SK-N-SH treated with all-trans-retinoic acid at 6 μM for 48 hours (cell line): ENCODE results near the gene SPACA5B.
"Not testable (repeated sequence)": the region's sequence is repeated elsewhere in the genome, so short reads cannot be mapped to it uniquely, and the experiment has no call there.

Experiments used
- ATAC-seq: fragments of 200-7000 bp; cut with Tn5 transposase; 3 replicates; pipeline ENCODE4 v1.9.1; 2020; ENCODE audit warnings: mild to moderate bottlenecking, moderate library complexity
- ARNTL ChIP-seq: fragments of 450-650 bp; formaldehyde crosslinking; IDR thresholded peaks from 2 replicates; pipeline ENCODE4 v1.5.0; 2020; ENCODE audit warnings: low read depth, mild to moderate bottlenecking, moderate library complexity, borderline replicate concordance
- BACH2 ChIP-seq: fragments of 250-450 bp; sonication (Bioruptor Pico); IDR thresholded peaks from 2 replicates; pipeline ENCODE4 v1.9.0; 2021; ENCODE audit warnings: mild to moderate bottlenecking, borderline replicate concordance
- CSDC2 ChIP-seq: fragments of 250-450 bp; sonication (Bioruptor Pico); IDR thresholded peaks from 2 replicates; pipeline ENCODE4 v1.5.0; 2020; ENCODE audit warnings: mild to moderate bottlenecking, moderate library complexity
- ESRRG ChIP-seq: fragments of 250-450 bp; sonication (Bioruptor Pico); IDR thresholded peaks from 2 replicates; pipeline ENCODE4 v1.6.1; 2021; ENCODE audit warnings: mild to moderate bottlenecking
- GLIS3 ChIP-seq: fragments of 250-450 bp; sonication (Bioruptor Pico); IDR thresholded peaks from 2 replicates; pipeline ENCODE4 v1.5.0; 2020; ENCODE audit warnings: mild to moderate bottlenecking, moderate library complexity
- ISL1 ChIP-seq: fragments of 250-450 bp; sonication (Bioruptor Pico); IDR thresholded peaks from 2 replicates; pipeline ENCODE4 v2.1.2; 2022; ENCODE audit warnings: mild to moderate bottlenecking, moderate library complexity
- PPARA ChIP-seq: fragments of 250-450 bp; sonication (Bioruptor Pico); IDR thresholded peaks from 2 replicates; pipeline ENCODE4 v1.5.0; 2020; ENCODE audit warnings: mild to moderate bottlenecking, borderline replicate concordance
- RARB ChIP-seq: fragments of 250-450 bp; sonication (Bioruptor Pico); IDR thresholded peaks from 2 replicates; pipeline ENCODE4 v1.8.0; 2021; ENCODE audit warnings: mild to moderate bottlenecking, moderate library complexity
- TOX ChIP-seq: fragments of 250-450 bp; sonication (Bioruptor Pico); IDR thresholded peaks from 2 replicates; pipeline ENCODE4 v1.8.0; 2021; ENCODE audit warnings: mild to moderate bottlenecking, moderate library complexity, borderline replicate concordance
- ZC3H10 ChIP-seq: fragments of 250-450 bp; sonication (Bioruptor Pico); IDR thresholded peaks from 2 replicates; pipeline ENCODE4 v1.5.1; 2021; ENCODE audit warnings: mild to moderate bottlenecking, moderate library complexity
- ZFP3 ChIP-seq: fragments of 250-450 bp; sonication (Bioruptor Pico); IDR thresholded peaks from 2 replicates; pipeline ENCODE4 v1.5.0; 2020; ENCODE audit warnings: mild to moderate bottlenecking, moderate library complexity
- ZFP30 ChIP-seq: fragments of 450-650 bp; formaldehyde crosslinking; IDR thresholded peaks from 2 replicates; pipeline ENCODE4 v1.5.0; 2022; ENCODE audit warnings: mild to moderate bottlenecking, moderate library complexity
- ZNF70 ChIP-seq: fragments of 450-650 bp; formaldehyde crosslinking; IDR thresholded peaks from 2 replicates; pipeline ENCODE4 v1.5.0; 2020; ENCODE audit warnings: mild to moderate bottlenecking, moderate library complexity
- ZNF8 ChIP-seq: fragments of 450-650 bp; formaldehyde crosslinking; IDR thresholded peaks from 2 replicates; pipeline ENCODE4 v1.5.0; 2020; ENCODE audit warnings: mild to moderate bottlenecking, moderate library complexity
- TF ChIP-seq, protein P1 (sequence below): fragments of 250-450 bp; sonication (Bioruptor Pico); IDR thresholded peaks from 2 replicates; pipeline ENCODE4 v1.5.1; 2020; ENCODE audit warnings: low read depth, mild to moderate bottlenecking, moderate library complexity
- TF ChIP-seq, protein P2 (sequence below): fragments of 250-450 bp; sonication (Bioruptor Pico); IDR thresholded peaks from 2 replicates; pipeline ENCODE4 v1.8.0; 2021; ENCODE audit warnings: low read depth, mild to moderate bottlenecking, moderate library complexity, borderline replicate concordance
- TF ChIP-seq, protein P3 (sequence below): fragments of 250-450 bp; sonication (Bioruptor Pico); IDR thresholded peaks from 2 replicates; pipeline ENCODE4 v1.8.0; 2020; ENCODE audit warnings: mild to moderate bottlenecking, moderate library complexity, borderline replicate concordance
- TF ChIP-seq, protein P4 (sequence below): fragments of 250-450 bp; sonication (Bioruptor Pico); IDR thresholded peaks from 2 replicates; pipeline ENCODE4 v1.5.0; 2020; ENCODE audit warnings: mild to moderate bottlenecking, moderate library complexity

Gene SPACA5B

DNA sequence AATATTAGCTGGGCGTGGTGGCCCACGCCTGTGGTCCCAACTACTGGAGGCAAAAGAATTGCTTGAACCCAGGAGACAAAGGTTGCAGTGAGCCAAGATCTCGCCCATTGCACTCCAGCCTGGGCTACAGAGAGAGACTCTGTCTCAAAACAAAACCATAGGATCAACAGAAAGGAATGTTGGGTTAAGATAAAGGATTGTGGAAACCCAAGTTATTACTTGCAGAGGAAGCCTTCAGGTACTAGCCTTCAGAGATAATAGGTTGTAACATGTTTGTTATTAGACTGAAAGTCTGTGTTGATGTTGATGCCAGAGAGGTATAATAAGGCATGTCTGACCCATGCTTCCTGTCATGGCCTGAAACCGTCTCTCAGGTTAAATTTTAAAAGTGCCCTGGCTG, 49.3 kb downstream of the SPACA5B start:
- TF ChIP-seq ZNF70 (CRISPR knock-in tag) (no peak), ZFP30 (CRISPR knock-in tag) (no peak), PPARA (CRISPR knock-in tag) (no peak), CSDC2 (CRISPR knock-in tag) (no peak), BACH2 (CRISPR knock-in tag) (no peak), ZFP3 (CRISPR knock-in tag) (no peak), ARNTL (CRISPR knock-in tag) (no peak), RARB (no peak), ISL1 (CRISPR knock-in tag) (no peak), ZNF8 (CRISPR knock-in tag) (no peak), TOX (CRISPR knock-in tag) (no peak)
- TF ChIP-seq, protein P1, sequence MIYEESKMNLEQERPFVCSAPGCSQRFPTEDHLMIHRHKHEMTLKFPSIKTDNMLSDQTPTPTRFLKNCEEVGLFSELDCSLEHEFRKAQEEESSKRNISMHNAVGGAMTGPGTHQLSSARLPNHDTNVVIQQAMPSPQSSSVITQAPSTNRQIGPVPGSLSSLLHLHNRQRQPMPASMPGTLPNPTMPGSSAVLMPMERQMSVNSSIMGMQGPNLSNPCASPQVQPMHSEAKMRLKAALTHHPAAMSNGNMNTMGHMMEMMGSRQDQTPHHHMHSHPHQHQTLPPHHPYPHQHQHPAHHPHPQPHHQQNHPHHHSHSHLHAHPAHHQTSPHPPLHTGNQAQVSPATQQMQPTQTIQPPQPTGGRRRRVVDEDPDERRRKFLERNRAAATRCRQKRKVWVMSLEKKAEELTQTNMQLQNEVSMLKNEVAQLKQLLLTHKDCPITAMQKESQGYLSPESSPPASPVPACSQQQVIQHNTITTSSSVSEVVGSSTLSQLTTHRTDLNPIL (CRISPR knock-in tag) = no peak
- TF ChIP-seq, protein P2, sequence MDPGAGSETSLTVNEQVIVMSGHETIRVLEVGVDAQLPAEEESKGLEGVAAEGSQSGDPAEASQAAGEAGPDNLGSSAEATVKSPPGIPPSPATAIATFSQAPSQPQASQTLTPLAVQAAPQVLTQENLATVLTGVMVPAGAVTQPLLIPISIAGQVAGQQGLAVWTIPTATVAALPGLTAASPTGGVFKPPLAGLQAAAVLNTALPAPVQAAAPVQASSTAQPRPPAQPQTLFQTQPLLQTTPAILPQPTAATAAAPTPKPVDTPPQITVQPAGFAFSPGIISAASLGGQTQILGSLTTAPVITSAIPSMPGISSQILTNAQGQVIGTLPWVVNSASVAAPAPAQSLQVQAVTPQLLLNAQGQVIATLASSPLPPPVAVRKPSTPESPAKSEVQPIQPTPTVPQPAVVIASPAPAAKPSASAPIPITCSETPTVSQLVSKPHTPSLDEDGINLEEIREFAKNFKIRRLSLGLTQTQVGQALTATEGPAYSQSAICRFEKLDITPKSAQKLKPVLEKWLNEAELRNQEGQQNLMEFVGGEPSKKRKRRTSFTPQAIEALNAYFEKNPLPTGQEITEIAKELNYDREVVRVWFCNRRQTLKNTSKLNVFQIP (CRISPR knock-in tag) = no peak
- TF ChIP-seq, protein P3, sequence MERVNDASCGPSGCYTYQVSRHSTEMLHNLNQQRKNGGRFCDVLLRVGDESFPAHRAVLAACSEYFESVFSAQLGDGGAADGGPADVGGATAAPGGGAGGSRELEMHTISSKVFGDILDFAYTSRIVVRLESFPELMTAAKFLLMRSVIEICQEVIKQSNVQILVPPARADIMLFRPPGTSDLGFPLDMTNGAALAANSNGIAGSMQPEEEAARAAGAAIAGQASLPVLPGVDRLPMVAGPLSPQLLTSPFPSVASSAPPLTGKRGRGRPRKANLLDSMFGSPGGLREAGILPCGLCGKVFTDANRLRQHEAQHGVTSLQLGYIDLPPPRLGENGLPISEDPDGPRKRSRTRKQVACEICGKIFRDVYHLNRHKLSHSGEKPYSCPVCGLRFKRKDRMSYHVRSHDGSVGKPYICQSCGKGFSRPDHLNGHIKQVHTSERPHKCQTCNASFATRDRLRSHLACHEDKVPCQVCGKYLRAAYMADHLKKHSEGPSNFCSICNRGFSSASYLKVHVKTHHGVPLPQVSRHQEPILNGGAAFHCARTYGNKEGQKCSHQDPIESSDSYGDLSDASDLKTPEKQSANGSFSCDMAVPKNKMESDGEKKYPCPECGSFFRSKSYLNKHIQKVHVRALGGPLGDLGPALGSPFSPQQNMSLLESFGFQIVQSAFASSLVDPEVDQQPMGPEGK = no peak
- TF ChIP-seq, protein P4, sequence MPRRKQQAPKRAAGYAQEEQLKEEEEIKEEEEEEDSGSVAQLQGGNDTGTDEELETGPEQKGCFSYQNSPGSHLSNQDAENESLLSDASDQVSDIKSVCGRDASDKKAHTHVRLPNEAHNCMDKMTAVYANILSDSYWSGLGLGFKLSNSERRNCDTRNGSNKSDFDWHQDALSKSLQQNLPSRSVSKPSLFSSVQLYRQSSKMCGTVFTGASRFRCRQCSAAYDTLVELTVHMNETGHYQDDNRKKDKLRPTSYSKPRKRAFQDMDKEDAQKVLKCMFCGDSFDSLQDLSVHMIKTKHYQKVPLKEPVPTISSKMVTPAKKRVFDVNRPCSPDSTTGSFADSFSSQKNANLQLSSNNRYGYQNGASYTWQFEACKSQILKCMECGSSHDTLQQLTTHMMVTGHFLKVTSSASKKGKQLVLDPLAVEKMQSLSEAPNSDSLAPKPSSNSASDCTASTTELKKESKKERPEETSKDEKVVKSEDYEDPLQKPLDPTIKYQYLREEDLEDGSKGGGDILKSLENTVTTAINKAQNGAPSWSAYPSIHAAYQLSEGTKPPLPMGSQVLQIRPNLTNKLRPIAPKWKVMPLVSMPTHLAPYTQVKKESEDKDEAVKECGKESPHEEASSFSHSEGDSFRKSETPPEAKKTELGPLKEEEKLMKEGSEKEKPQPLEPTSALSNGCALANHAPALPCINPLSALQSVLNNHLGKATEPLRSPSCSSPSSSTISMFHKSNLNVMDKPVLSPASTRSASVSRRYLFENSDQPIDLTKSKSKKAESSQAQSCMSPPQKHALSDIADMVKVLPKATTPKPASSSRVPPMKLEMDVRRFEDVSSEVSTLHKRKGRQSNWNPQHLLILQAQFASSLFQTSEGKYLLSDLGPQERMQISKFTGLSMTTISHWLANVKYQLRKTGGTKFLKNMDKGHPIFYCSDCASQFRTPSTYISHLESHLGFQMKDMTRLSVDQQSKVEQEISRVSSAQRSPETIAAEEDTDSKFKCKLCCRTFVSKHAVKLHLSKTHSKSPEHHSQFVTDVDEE = no peak
- TF ChIP-seq, all 23 proteins: peak for 0
- no peak for ATAC-seq

DNA sequence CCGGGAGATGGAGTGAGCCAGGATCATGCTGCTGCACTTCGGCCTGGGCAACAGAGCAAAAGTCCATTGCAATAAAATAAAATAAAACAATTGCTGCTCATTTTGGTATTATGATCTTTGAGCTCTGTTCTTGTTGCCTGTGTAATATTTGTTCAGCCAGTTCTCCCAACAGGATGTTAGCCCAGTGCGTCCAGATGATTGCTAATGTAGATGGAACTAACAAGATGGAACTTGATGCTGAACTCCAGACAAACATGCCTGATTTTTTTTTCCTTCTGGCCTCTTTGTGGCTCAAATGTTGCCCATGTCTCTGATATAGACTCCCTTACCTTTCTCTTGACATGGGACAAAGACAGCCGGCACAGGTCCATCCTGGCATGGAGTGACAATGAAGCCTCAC, 50.4 kb downstream of the SPACA5B start:
- TF ChIP-seq ARNTL (CRISPR knock-in tag) (no peak), RARB (no peak), ZC3H10 (CRISPR knock-in tag) (no peak), BACH2 (CRISPR knock-in tag) (no peak), ESRRG (no peak), ZNF8 (CRISPR knock-in tag) (no peak), GLIS3 (CRISPR knock-in tag) (no peak)
- TF ChIP-seq, protein P3 = no peak
- no peak for ATAC-seq

DNA sequence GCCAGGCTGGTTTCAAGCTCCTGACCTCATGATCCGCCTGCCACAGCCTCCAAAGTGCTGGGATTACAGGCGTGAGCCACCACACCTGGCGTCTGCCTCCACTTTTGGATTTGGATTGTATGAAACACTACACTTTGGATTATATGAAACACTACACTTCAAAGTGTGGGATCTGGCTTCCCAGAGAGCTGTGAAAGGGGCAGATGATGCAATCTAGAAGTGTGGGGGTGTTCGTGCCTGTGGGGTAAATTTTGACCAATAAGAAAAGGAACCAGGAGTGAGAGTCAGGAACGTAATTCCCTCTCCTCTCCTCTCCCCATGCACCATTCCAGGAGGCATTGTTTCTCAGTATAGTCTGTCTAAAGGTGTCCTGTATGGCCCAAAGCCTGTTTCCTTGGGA, 51.5 kb downstream of the SPACA5B start:
- not testable (repeated sequence) for ATAC-seq
